Measurements from ENCODE around the gene TANC1.

DNA sequence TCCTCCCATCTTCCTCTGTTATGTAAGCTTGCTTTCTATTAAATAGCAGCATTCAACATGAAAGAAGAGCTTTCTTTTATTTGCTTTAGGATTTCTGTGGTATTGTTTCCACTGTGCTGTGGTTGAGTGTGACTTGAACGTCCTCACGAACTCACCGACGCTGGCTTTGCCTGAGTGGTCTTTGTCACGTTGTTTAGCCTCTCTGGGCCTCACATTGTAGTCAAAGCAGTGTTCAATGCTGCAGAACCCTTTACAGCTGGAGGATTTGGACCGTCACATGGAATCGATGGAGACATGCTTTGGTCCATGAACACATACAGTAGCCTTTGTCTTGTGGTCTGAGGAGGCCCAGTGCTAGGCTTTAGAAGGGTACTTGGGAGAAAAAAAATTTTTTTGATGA, 66.3 kb downstream of the TANC1 start:
- TF ChIP-seq CTCF (IDR thresholded peaks at IDR 0.05) = no peak
- no peak for TF ChIP-seq ZFX (IDR thresholded peaks at IDR 0.05; ENCODE audit: borderline replicate concordance)
